NCI-H2171 (cell line): ENCODE results near the gene MANSC4.

Experiments used
- DNase-seq: peaks from one replicate; lab custom pipeline; 2025; lab: John Stamatoyannopoulos, UW

The MANSC4 gene

GRCh38 chr12:27800819-27801218 lies 20.8 kb upstream of the MANSC4 start:
- DNase-seq: no peak

- DNase-seq: no peak
Observed at GRCh38 chr12:27797301-27798025, 17.4 kb upstream of the MANSC4 start.

- no peak for DNase-seq
Observed at GRCh38 chr12:27796128-27796527, 16.1 kb upstream of the MANSC4 start.

GRCh38 chr12:27794818-27795584 lies 15.0 kb upstream of the MANSC4 start:
- DNase-seq: no peak

GRCh38 chr12:27790179-27790578 lies 10.1 kb upstream of the MANSC4 start:
- DNase-seq: no peak

GRCh38 chr12:27787559-27787958 lies 7.5 kb upstream of the MANSC4 start:
- DNase-seq: no peak

GRCh38 chr12:27785882-27786570 lies 6.0 kb upstream of the MANSC4 start:
- no peak for DNase-seq

- DNase-seq: peak; percentile 35
Observed at GRCh38 chr12:27782481-27782880, 2.4 kb upstream of the MANSC4 start.

GRCh38 chr12:27781680-27782079 lies 1.6 kb upstream of the MANSC4 start:
- peak; percentile 47 for DNase-seq

GRCh38 chr12:27780612-27781408 lies 774 bp upstream of the MANSC4 start:
- peak; percentile 98 for DNase-seq

GRCh38 chr12:27779416-27779919 lies 568 bp downstream of the MANSC4 start:
- peak; percentile 99 for DNase-seq

GRCh38 chr12:27778206-27778605 lies 1.8 kb downstream of the MANSC4 start:
- DNase-seq: no peak

GRCh38 chr12:27777141-27777540 lies 2.9 kb downstream of the MANSC4 start:
- no peak for DNase-seq

- no peak for DNase-seq
Observed at GRCh38 chr12:27772328-27773049, 7.5 kb downstream of the MANSC4 start.

GRCh38 chr12:27771481-27772327 lies 8.3 kb downstream of the MANSC4 start:
- no peak for DNase-seq

GRCh38 chr12:27769142-27769673 lies 10.8 kb downstream of the MANSC4 start:
- DNase-seq: no peak

GRCh38 chr12:27766587-27766986 lies 13.4 kb downstream of the MANSC4 start:
- no peak for DNase-seq

- DNase-seq: no peak
Observed at GRCh38 chr12:27762757-27763156, 17.3 kb downstream of the MANSC4 start.

GRCh38 chr12:27756670-27757195 lies 23.3 kb downstream of the MANSC4 start:
- no peak for DNase-seq

- no peak for DNase-seq
Observed at GRCh38 chr12:27754795-27755194, 25.2 kb downstream of the MANSC4 start.
